Sigmoid colon (tissue), 7 donors: ENCODE measurements around the gene RAB36. TPM values are rescaled to one million over a fixed set of nuclear protein-coding genes. Genes with fewer than 3 reads are reported as not detected.
A peak's percentile ranks its signal among the peaks of the same experiment; 100 is the strongest.

ENCODE experiments used
- DNase-seq: peaks from one replicate; pipeline ENCODE4 v3.0.0-alpha.2; 2019
- H3K27ac ChIP-seq, 4 donors: fragments of 200-600 bp; sonication (generic); one replicate each; pipeline ENCODE4 v1.5.1; 2016 to 2019; ENCODE audit warnings: mild to moderate bottlenecking in 1 of 4
- H3K27me3 ChIP-seq, 3 donors: fragments of 200-600 bp; sonication (generic); one replicate each; pipeline ENCODE4 v1.5.1; 2019; ENCODE audit warnings: mild to moderate bottlenecking in 1 of 3
- H3K36me3 ChIP-seq, 4 donors: fragments of 200-600 bp; sonication (generic); one replicate each; pipeline ENCODE4 v1.5.1; 2016 to 2019
- H3K4me1 ChIP-seq, 4 donors: fragments of 200-600 bp; sonication (generic); one replicate each; pipeline ENCODE4 v1.5.1; 2017 to 2019
- H3K4me3 ChIP-seq, 4 donors: fragments of 200-600 bp; sonication (generic); one replicate each; pipeline ENCODE4 v1.5.1; 2017 to 2019; ENCODE audit warnings: mild to moderate bottlenecking in 2 of 4, moderate library complexity in 1 of 4
- H3K9me3 ChIP-seq, 4 donors: fragments of 200-600 bp in 3 of 4; sonication (generic) in 3 of 4; one replicate each; pipeline versions ENCODE4 v1.5.1 to v1.6.1; 2013 to 2019
- CTCF ChIP-seq, 4 experiments: fragments of 450-650 bp in 3 of 4; fragments of 200-600 bp in 1 of 4; IDR thresholded peaks; one replicate each; pipeline ENCODE4 v1.5.1; 2016 to 2019; ENCODE audit warnings: antibody characterized with exemption in 4 of 4, mild to moderate bottlenecking in 3 of 4, moderate library complexity in 2 of 4
- EP300 ChIP-seq, 4 donors: sonication (generic); formaldehyde crosslinking; IDR thresholded peaks; one replicate each; pipeline ENCODE4 v1.6.1; 2017; ENCODE audit warnings: antibody characterized with exemption in 4 of 4
- POLR2A ChIP-seq, 2 donors: fragments of 450-650 bp; IDR thresholded peaks; one replicate each; pipeline ENCODE4 v1.6.1; 2016; ENCODE audit warnings: antibody characterized with exemption in 2 of 2, mild to moderate bottlenecking in 2 of 2, moderate library complexity in 2 of 2
- POLR2AphosphoS5 ChIP-seq, 4 donors: sonication (generic); formaldehyde crosslinking; IDR thresholded peaks; one replicate each; pipeline ENCODE4 v1.6.1; 2017; ENCODE audit warnings: antibody characterized with exemption in 4 of 4
- WGBS, 2 donors: extraction: QIAGEN DNeasy Blood & Tissue Kit; methylation state at CpG; one replicate each; pipeline ENCODE4 v1.1.7; 2013; 5-methylcytosine and 5-hydroxymethylcytosine counted together
- intact Hi-C: fragments of 100-400 bp; cut with DNase I; formaldehyde crosslinking; loops from one replicate; pipeline ENCODE4 v1.15.1; 2023
- polyA plus RNA-seq, 3 donors: library from polyadenylated mRNA; stranded (reverse); fragments of 200-250 nt; gene quantifications; one replicate each; pipeline ENCODE4 v1.2.3, GENCODE V29; 2013
- total RNA-seq, 4 donors: library from RNA; depleted of rRNA; stranded (reverse); fragments of >200 nt; gene quantifications; one replicate each; pipeline ENCODE4 v1.1.0, GENCODE V29; 2016
- donor health status: healthy with polysubstance abuse.
- donor health status: Bipolar disorder and iron deficiency.
- donor health status: healthy.

The RAB36 gene
- total RNA-seq (1 to 10 TPM; 2.1 to 5.3 (median 3.5) TPM), polyA plus RNA-seq (1 to 10 TPM in 1 of 3 donors, under 1 TPM in 2; 0.23 to 1.5 (median 0.60) TPM)

GRCh38 chr22:23144932-23145877 is at the start of gene RAB36:
RAB36 (plus strand) TSS chr22:23145477; CDS start chr22:23146617, 1,140 bp downstream.
- Histone ChIP-seq H3K27me3 (no peaks in the 10 kb centered on the region), H3K36me3 (no peaks in the 10 kb centered on the region), H3K9me3 (no peaks in the 10 kb centered on the region), H3K4me3 (peak within 1 kb of the TSS; percentile 32 to 56 (median 46)), H3K4me1 (peaks cover 0 to 53% (median 34%) of the 10 kb centered on the region in 4 donors), H3K27ac (peak within 1 kb of the TSS; percentile 70 to 83 (median 73))
- 8 to 13% methylated on average over 62 of the region's 62 CpGs for WGBS, 2 donors
- peak in 1 of 4 donors; percentile 12 for TF ChIP-seq EP300 (IDR thresholded peaks at IDR 0.05)
- TF ChIP-seq POLR2AphosphoS5 (IDR thresholded peaks at IDR 0.05) = peak in 3 of 4 donors; percentile 43 to 76 (median 47)
- no peak for TF ChIP-seq CTCF (IDR thresholded peaks at IDR 0.05)
- no peak for TF ChIP-seq POLR2A (IDR thresholded peaks at IDR 0.05)
- DNase-seq = peak; percentile 99
- intact Hi-C loops = no loop called here

GRCh38 chr22:23095733-23096342 is 49.4 kb upstream of the RAB36 start:
- intact Hi-C loops = no loop called here
- TF ChIP-seq CTCF (IDR thresholded peaks at IDR 0.05) = no peak
- TF ChIP-seq POLR2AphosphoS5 (IDR thresholded peaks at IDR 0.05) = no peak
- TF ChIP-seq POLR2A (IDR thresholded peaks at IDR 0.05) = no peak
- TF ChIP-seq EP300 (IDR thresholded peaks at IDR 0.05) = no peak
- peaks cover 0 to 15% (median 0%) of the 10 kb centered on the region in 4 donors for H3K36me3 ChIP-seq
- peaks cover 0 to 26% (median 22%) of the 10 kb centered on the region in 4 donors for H3K4me1 ChIP-seq
- H3K9me3 ChIP-seq = no peaks in the 10 kb centered on the region
- no peak for DNase-seq
- H3K4me3 ChIP-seq = no peak overlapping the region
- H3K27ac ChIP-seq = no peak overlapping the region
- H3K27me3 ChIP-seq = no peaks in the 10 kb centered on the region
- WGBS, 2 donors = 96% methylated on average over 45 of the region's 45 CpGs

GRCh38 chr22:23097412-23098229 is 47.7 kb upstream of the RAB36 start:
- H3K27ac ChIP-seq = peak overlapping the region; percentile 73 to 87 (median 79)
- intact Hi-C loops = loop anchor here (2.0 kb wide), 1 partner anchor 27 kb away; the partner anchor contains the start of gene GNAZ
- H3K36me3 ChIP-seq = peaks cover 0 to 15% (median 0%) of the 10 kb centered on the region in 4 donors
- 91 to 92% methylated on average over 16 of the region's 16 CpGs for WGBS, 2 donors
- no peaks in the 10 kb centered on the region for H3K9me3 ChIP-seq
- H3K4me3 ChIP-seq = no peak overlapping the region
- TF ChIP-seq POLR2A (IDR thresholded peaks at IDR 0.05) = no peak
- no peak for TF ChIP-seq CTCF (IDR thresholded peaks at IDR 0.05)
- no peak for TF ChIP-seq POLR2AphosphoS5 (IDR thresholded peaks at IDR 0.05)
- DNase-seq = no peak
- H3K27me3 ChIP-seq = no peaks in the 10 kb centered on the region
- peaks cover 0 to 26% (median 22%) of the 10 kb centered on the region in 4 donors for H3K4me1 ChIP-seq

- H3K27ac ChIP-seq = peak overlapping the region; percentile 73 to 87 (median 79)
These were observed 47.0 kb upstream of the RAB36 start for GRCh38 chr22:23098230-23098705.

More at GRCh38 chr22:23098230-23098705, 47.0 kb upstream of the RAB36 start:
- intact Hi-C loops = loop anchor here (2.0 kb wide), 1 partner anchor 27 kb away; the partner anchor contains the start of gene GNAZ
- H3K36me3 ChIP-seq = peaks cover 0 to 15% (median 0%) of the 10 kb centered on the region in 4 donors
- DNase-seq = no peak
- H3K27me3 ChIP-seq = no peaks in the 10 kb centered on the region
- TF ChIP-seq POLR2A (IDR thresholded peaks at IDR 0.05) (no peak), CTCF (IDR thresholded peaks at IDR 0.05) (no peak), EP300 (IDR thresholded peaks at IDR 0.05) (no peak), POLR2AphosphoS5 (IDR thresholded peaks at IDR 0.05) (no peak)
- WGBS, 2 donors = 81 to 86% methylated on average over 5 of the region's 5 CpGs
- H3K9me3 ChIP-seq = no peaks in the 10 kb centered on the region
- peaks cover 0 to 26% (median 22%) of the 10 kb centered on the region in 4 donors for H3K4me1 ChIP-seq
- no peak overlapping the region for H3K4me3 ChIP-seq
